ENCODE results near the gene TBX3.

Gene TBX3

DNA sequence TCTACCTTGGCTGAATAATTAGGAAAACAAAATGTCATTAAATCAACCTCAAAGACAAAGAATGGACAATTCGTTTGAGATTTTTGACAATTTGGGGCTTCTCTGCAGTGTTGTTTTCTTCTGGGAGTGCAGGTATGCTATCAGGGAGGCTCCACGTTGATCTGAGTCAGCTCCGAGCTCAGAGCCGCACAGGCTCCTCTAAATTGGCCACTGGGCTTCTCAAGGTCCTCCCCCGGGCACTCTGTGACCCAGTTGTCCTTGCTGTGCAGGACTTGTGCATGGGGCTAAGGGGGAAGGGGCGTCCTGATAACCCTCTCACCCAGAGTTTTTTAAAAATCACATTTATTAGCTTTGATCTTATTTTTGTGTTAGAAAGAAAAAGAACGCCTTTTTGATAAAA, 52.7 kb downstream of the TBX3 start:
- DNase-seq: no peak

- DNase-seq: no peak
Observed at GRCh38 chr12:114628199-114628598, 55.8 kb downstream of the TBX3 start.

- no peak for DNase-seq
Observed at GRCh38 chr12:114627393-114627792, 56.6 kb downstream of the TBX3 start.

DNA sequence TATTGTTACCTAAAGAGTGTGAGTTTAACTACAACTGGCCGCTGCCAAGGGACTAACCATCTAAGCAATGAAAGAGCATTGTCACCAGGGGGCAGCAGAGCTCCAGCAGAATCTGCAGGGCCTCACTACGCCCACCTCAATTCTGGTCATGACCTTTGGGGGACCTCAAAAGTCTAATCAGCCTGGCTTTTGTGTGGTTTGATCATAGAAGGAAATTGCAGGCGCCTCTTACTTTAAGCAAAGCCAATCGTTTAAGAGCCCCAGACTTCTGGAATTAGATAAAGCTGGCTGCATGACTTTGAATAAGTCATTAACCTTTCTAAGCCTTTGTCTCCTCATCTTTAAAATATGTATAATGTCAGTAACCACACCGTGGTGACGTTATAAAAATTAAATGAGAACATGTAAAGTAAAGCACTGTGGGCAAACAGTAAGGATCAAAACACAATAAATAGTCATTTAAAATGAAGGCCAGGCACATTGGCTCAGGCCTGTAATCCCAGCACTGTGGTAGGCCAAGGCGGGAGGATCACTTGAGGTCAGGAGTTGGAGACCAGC, 58.6 kb downstream of the TBX3 start:
- no peak for DNase-seq

DNA sequence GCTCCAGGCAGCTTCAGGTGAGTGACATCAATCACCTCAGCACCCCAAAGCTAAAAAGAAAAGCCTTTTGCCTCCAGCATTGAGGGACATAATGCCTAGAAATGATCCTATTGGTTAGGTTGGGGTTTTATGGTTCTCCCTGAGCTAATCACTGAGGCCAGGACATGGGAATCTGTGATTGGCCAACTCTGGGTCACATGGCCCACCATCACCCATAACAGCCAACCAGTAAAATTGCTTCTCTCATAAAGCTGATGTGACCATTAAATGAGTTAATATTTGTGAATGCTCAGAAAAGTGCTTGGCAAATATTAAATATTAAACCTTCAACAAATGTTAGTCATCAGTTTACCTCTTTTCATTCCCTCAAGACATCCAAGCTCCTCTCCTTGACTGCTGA, 60.2 kb downstream of the TBX3 start:
- no peak for DNase-seq

Measured in right kidney (tissue), 1 donor.